ENCODE measurements around the gene KIAA1958. TPM values are rescaled to one million over a fixed set of nuclear protein-coding genes. Genes with fewer than 3 reads are reported as not detected.

KIAA1958 gene
- polyA plus RNA-seq, 3 donors = 1.9 to 4.2 (median 1.9) TPM

DNA sequence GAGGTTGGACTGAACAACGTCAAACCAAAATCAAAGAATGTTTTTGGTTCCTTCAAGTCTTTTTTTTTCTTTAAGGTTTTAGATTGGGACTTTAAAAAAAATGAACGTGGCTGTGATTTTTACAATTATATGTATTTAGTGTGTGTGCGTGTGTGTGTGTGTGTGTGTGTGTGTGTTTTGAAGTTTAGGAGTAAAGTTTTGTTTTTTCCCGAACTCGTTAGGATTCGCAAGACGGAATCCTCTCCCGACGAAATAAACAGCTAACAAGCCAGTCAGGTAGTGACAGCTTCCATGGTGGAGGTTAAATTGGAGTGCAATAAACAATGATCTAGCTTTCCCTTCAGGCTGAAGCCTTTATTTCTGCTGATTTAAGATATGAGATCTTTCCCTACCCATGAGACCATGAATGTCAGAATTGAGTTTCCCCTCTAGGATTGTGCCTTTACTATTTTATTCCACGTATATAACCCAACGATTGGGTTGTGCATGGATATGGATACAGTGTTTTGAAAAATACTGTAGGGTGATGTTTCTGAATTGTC lies 1.2 kb downstream of the KIAA1958 start:
- no peak for DNase-seq
- H3K4me3 ChIP-seq (replicated peaks in 1 of 3; ENCODE audit: low read depth in 2 of 3, low read length in 3 of 3) = peak overlapping the region; percentile 51 to 82 (median 76)
- H3K4me1 Mint-ChIP-seq = peaks cover 39% of the 10 kb centered on the region
- peaks cover 0 to 2% of the 10 kb centered on the region in 2 donors for H3K36me3 ChIP-seq (replicated peaks in 1 of 2; ENCODE audit: control insufficient read depth in 1 of 2, insufficient read depth in 2 of 2, low read length in 2 of 2)
- no peaks in the 10 kb centered on the region for H3K27me3 ChIP-seq (ENCODE audit: control insufficient read depth in 2 of 2, insufficient read depth in 2 of 2, low read length in 2 of 2)
- peak overlapping the region; percentile 83 for H2AFZ ChIP-seq (ENCODE audit: insufficient read depth, low read depth, low read length, poor library complexity, severe bottlenecking)
- peaks cover 2 to 3% of the 10 kb centered on the region in 2 donors for H3K36me3 Mint-ChIP-seq
- 17% methylated on average over 1 of the region's 11 CpGs for WGBS (ENCODE audit: insufficient coverage)
- H3K27ac Mint-ChIP-seq = peak overlapping the region in 3 of 7 donors; percentile 51 to 60 (median 59)
- no peak overlapping the region for H3K27ac ChIP-seq (ENCODE audit: low read depth in 1 of 2, low read length in 2 of 2)
- no peaks in the 10 kb centered on the region for H4K20me1 ChIP-seq (ENCODE audit: insufficient read depth, low read length)
- peaks cover 0 to 2% (median 0%) of the 10 kb centered on the region in 7 donors for H3K9me3 Mint-ChIP-seq
- intact Hi-C loops (cut with micrococcal nuclease) = no loop called here
- peaks cover 51% of the 10 kb centered on the region for H3K79me2 ChIP-seq (ENCODE audit: insufficient read depth, low read length)
- peak overlapping the region; percentile 98 to 99 for H3K4me3 Mint-ChIP-seq
- TF ChIP-seq, protein P1, sequence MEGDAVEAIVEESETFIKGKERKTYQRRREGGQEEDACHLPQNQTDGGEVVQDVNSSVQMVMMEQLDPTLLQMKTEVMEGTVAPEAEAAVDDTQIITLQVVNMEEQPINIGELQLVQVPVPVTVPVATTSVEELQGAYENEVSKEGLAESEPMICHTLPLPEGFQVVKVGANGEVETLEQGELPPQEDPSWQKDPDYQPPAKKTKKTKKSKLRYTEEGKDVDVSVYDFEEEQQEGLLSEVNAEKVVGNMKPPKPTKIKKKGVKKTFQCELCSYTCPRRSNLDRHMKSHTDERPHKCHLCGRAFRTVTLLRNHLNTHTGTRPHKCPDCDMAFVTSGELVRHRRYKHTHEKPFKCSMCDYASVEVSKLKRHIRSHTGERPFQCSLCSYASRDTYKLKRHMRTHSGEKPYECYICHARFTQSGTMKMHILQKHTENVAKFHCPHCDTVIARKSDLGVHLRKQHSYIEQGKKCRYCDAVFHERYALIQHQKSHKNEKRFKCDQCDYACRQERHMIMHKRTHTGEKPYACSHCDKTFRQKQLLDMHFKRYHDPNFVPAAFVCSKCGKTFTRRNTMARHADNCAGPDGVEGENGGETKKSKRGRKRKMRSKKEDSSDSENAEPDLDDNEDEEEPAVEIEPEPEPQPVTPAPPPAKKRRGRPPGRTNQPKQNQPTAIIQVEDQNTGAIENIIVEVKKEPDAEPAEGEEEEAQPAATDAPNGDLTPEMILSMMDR (IDR thresholded peaks at IDR 0.05) = no peak
- no peaks in the 10 kb centered on the region for H3K9me3 ChIP-seq (replicated peaks in 1 of 2; ENCODE audit: control insufficient read depth in 1 of 2, insufficient read depth in 1 of 2, low read length in 2 of 2)
- H3K27me3 Mint-ChIP-seq (ENCODE audit: low read depth in 3 of 3) = peaks cover 4 to 12% (median 5%) of the 10 kb centered on the region in 3 donors
- peak overlapping the region; percentile 79 for H3K9ac ChIP-seq (ENCODE audit: insufficient read depth, low read length, poor library complexity, severe bottlenecking)
- H3K4me2 ChIP-seq (replicated peaks; ENCODE audit: extremely low read depth, low read length, poor library complexity, severe bottlenecking) = peak overlapping the region; percentile 91
- peaks cover 11 to 17% of the 10 kb centered on the region in 2 donors for H3K4me1 ChIP-seq (ENCODE audit: control insufficient read depth in 1 of 2, insufficient read depth in 2 of 2, low read length in 2 of 2)

DNA sequence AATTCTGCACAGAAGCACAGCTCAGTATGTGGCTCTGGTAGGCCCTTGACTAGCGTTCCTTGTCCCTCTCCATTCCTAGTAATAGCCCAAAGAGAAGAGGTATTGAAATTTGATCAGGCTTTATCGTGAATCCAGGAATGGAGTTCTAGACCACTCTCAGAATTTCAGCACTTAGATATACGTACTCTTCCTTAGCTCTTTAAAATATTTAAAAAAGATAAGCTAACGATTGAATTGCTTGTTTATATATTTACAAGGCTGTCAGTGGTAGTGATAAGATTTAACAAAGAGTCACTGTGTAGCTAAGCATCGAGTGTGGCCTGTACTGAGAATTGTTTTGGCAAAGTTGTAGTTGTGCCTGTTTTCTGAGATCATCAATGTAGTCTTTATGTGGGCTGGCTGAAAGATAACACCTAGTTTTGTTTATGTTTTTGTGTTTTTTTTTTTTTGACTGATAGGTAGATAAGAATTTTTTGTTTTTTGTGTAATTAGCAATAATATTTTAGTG lies 2.5 kb downstream of the KIAA1958 start:
- H3K27me3 Mint-ChIP-seq (ENCODE audit: low read depth in 3 of 3) = peaks cover 4 to 12% (median 5%) of the 10 kb centered on the region in 3 donors
- H3K27ac ChIP-seq (ENCODE audit: low read depth in 1 of 2, low read length in 2 of 2) = no peak overlapping the region
- TF ChIP-seq, protein P1 (IDR thresholded peaks at IDR 0.05) = no peak
- H3K9ac ChIP-seq (ENCODE audit: insufficient read depth, low read length, poor library complexity, severe bottlenecking) = no peak overlapping the region
- H3K4me3 ChIP-seq (replicated peaks in 1 of 3; ENCODE audit: low read depth in 2 of 3, low read length in 3 of 3) = no peak overlapping the region
- peaks cover 0 to 13% of the 10 kb centered on the region in 2 donors for H3K36me3 ChIP-seq (replicated peaks in 1 of 2; ENCODE audit: control insufficient read depth in 1 of 2, insufficient read depth in 2 of 2, low read length in 2 of 2)
- H3K4me1 ChIP-seq (ENCODE audit: control insufficient read depth in 1 of 2, insufficient read depth in 2 of 2, low read length in 2 of 2) = peaks cover 11 to 17% of the 10 kb centered on the region in 2 donors
- peaks cover 8 to 14% of the 10 kb centered on the region in 2 donors for H3K36me3 Mint-ChIP-seq
- intact Hi-C loops (cut with micrococcal nuclease) = no loop called here
- H4K20me1 ChIP-seq (ENCODE audit: insufficient read depth, low read length) = no peaks in the 10 kb centered on the region
- peaks cover 64% of the 10 kb centered on the region for H3K79me2 ChIP-seq (ENCODE audit: insufficient read depth, low read length)
- no peaks in the 10 kb centered on the region for H3K27me3 ChIP-seq (ENCODE audit: control insufficient read depth in 2 of 2, insufficient read depth in 2 of 2, low read length in 2 of 2)
- no peaks in the 10 kb centered on the region for H3K9me3 ChIP-seq (replicated peaks in 1 of 2; ENCODE audit: control insufficient read depth in 1 of 2, insufficient read depth in 1 of 2, low read length in 2 of 2)
- DNase-seq = no peak
- H2AFZ ChIP-seq (ENCODE audit: insufficient read depth, low read depth, low read length, poor library complexity, severe bottlenecking) = no peak overlapping the region
- peak overlapping the region in 1 of 2 donors; percentile 39 for H3K4me3 Mint-ChIP-seq
- no peak overlapping the region for H3K27ac Mint-ChIP-seq
- no peak overlapping the region for H3K4me2 ChIP-seq (replicated peaks; ENCODE audit: extremely low read depth, low read length, poor library complexity, severe bottlenecking)
- H3K9me3 Mint-ChIP-seq = peaks cover 3 to 11% (median 6%) of the 10 kb centered on the region in 7 donors
- peaks cover 39% of the 10 kb centered on the region for H3K4me1 Mint-ChIP-seq
- WGBS (ENCODE audit: insufficient coverage) = 100% methylated on average over 1 of the region's 5 CpGs

All from CD14-positive monocyte (primary cell).